Fibroblast of mammary gland (primary cell): Measurements from ENCODE around the gene SH3RF3.

Experiments
- DNase-seq: peaks from one replicate; pipeline ENCODE4 v3.0.0-alpha.2; 2010; ENCODE audit warnings: low read depth
- H3K4me3 ChIP-seq: 2 replicates; pipeline ENCODE4 v1.5.1; 2011; ENCODE audit warnings: low read depth, mild to moderate bottlenecking, low read length, moderate library complexity; ENCODE audit not compliant: control insufficient read depth
- TF ChIP-seq, protein P1 (sequence below): conservative IDR thresholded peaks from 2 replicates; pipeline ENCODE4 v1.5.1; 2011; ENCODE audit warnings: low read depth, low read length, inconsistent platforms; ENCODE audit not compliant: control insufficient read depth, insufficient read depth

The SH3RF3 gene

DNA sequence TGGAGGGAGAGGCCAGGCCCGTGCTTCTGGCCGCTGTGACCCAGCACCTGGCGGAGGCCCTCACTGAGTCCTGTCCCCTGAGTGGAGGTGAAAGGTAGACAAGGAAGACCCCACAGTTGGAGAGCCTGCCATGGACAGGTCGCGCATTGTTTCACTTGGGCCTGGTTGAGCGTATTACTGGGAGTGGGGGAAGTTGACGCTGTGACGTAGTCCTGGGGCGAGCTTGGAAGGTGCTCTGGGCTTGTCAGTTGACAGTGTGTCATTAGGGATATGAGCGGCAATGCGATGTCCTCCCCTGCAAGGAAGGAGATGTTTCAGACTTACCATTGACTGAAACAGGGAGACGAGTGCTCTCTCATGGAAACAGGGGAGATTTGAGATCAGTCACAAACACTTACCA is 127.1 kb downstream of the SH3RF3 start:
- DNase-seq = no peak
- TF ChIP-seq, protein P1, sequence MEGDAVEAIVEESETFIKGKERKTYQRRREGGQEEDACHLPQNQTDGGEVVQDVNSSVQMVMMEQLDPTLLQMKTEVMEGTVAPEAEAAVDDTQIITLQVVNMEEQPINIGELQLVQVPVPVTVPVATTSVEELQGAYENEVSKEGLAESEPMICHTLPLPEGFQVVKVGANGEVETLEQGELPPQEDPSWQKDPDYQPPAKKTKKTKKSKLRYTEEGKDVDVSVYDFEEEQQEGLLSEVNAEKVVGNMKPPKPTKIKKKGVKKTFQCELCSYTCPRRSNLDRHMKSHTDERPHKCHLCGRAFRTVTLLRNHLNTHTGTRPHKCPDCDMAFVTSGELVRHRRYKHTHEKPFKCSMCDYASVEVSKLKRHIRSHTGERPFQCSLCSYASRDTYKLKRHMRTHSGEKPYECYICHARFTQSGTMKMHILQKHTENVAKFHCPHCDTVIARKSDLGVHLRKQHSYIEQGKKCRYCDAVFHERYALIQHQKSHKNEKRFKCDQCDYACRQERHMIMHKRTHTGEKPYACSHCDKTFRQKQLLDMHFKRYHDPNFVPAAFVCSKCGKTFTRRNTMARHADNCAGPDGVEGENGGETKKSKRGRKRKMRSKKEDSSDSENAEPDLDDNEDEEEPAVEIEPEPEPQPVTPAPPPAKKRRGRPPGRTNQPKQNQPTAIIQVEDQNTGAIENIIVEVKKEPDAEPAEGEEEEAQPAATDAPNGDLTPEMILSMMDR = no peak
- H3K4me3 ChIP-seq = no peak overlapping the region

DNA sequence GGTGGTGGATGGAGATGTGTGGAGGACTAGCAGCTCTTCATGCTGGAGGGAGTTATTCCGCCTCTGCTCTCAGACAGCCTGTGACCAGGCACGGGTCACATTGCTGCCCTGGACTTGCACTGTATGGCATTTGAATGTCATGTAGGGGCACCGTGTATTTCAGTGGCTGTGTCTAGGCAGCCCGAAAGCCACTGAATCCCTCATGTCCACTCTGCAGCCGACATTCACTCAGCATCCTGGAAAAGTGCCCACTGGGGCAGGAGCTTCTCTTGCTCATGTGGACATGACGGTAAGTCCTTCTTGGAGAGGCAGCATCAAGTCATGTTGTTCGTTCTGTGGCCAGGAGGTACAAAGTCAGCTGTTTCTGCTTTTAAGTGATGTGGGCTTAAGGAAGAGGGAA is 127.9 kb downstream of the SH3RF3 start:
- TF ChIP-seq, protein P1 = no peak
- H3K4me3 ChIP-seq = no peak overlapping the region
- DNase-seq = peak; percentile 84

DNA sequence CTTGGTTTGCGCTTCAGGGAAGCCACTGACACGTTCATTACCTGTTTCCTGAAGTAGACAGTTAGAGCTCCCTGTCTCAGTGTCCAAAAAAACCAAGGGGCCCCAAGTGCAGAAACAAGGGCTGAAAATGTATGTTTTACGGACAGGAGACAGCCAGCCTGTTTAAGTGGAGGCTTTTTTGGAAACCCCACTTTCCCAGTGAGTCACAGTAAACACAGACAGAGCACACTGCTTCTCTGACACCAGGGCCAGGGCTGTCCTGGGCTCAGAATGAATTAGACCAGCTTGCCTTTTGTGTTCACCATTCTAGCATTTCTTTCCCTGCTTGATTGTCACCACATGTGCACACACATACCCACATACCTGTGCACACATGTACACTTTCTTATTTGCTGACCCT is 128.6 kb downstream of the SH3RF3 start:
- DNase-seq = no peak
- no peak overlapping the region for H3K4me3 ChIP-seq
- TF ChIP-seq, protein P1 = no peak

DNA sequence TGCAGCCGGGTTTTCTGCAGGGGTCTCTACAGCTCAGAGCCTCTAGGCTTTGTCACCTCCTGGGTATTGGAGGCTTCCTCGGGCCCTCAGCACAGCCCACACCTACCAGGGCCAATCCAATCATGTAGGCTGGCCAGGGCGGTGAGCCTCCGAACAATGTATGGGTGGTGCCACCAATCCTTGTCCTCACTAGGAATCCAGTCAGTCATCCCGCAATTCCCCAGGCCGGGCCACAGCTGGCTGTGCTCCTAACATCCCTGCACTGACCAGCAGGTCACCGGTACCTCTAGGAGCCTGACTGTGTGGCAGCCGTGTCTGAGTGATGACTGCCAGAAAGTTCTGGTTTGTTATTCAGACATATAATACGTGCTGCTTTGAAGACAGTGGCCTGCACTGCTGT is 129.4 kb downstream of the SH3RF3 start:
- DNase-seq = no peak
- H3K4me3 ChIP-seq = no peak overlapping the region
- TF ChIP-seq, protein P1 = no peak

DNA sequence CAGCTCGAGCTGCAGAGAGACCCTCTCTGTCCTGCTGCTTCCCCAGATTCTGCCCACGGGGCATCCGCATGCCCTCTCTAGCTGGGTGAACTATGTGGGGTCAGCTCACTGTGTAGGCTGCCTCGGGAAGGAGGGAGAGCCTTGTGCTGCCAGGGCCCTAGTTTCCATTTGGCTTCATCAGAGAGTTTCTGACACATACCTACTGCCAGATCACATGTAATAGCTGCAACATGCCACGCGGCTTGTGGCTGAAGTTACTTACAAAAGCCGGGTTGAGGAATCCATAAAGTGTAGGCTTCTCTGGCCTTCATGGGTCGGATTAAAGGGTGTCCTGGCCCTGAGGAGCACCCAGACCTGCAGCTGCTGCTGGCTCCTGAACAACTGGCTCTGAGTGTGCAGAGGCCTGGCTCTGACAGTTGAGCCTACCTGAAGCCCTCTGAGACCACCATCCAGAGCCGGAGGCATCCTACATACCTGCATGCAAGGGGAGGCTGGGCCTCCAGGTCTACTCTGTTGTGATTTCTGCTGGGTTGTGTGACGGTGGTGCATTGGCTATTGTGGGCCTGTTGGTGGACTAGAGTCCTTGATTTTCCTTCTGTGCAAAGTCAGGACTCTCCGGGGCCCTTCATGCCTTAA is 130.0 kb downstream of the SH3RF3 start:
- H3K4me3 ChIP-seq = no peak overlapping the region
- TF ChIP-seq, protein P1 = no peak
- no peak for DNase-seq

DNA sequence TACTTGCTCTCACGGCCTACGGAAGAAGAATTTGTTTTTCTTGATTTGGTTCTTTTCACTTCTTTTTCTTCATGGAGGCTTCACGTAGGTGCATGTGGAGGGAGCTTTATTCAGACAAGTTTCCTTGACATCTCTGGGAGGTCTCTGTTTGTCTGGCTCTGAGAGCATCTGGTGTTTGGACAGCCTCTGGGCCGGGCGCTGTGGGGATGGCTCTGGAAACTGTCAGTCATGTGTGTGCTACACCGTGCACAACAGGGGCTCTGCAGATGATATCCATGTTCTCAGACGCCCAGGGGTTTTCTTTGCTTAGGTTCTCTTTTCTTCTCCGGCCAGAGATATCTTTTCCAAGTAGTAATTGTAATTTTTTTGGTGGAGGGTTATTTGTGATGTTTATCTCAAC is 130.7 kb downstream of the SH3RF3 start:
- H3K4me3 ChIP-seq = no peak overlapping the region
- no peak for DNase-seq
- TF ChIP-seq, protein P1 = no peak
